PC-9 (cell line): ENCODE measurements around the gene LMBR1.

Experiments used
- EZH2 ChIP-seq: fragments of 200-600 bp; sonication (generic); IDR thresholded peaks from 2 replicates; pipeline ENCODE4 v1.8.0; 2017; ENCODE audit warnings: antibody characterized with exemption, low read depth
- TF ChIP-seq, protein P1 (sequence below): fragments of 200-600 bp; sonication (generic); conservative IDR thresholded peaks from 2 replicates; pipeline ENCODE4 v1.6.1; 2017; ENCODE audit warnings: mixed run types, antibody characterized with exemption, mild to moderate bottlenecking, moderate library complexity

DNA sequence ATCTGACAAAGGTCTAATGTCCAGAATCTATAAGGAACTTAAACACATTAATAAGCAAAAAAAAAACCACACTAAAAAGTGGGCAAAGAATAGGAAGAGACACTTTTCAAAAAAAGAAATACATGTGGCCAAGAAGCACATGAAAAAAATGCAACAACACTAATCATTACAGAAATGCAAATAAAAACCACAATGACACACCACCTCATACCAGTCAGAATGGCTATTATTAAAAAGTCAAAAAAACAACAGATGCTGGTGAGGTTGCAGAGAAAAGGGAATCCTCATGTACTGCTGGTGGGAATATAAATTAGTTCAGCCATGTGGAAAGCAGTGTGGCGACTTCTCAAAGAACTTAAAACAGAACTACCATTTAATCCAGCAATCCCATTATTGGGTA lies 119.0 kb downstream of the LMBR1 start:
- TF ChIP-seq, protein P1, sequence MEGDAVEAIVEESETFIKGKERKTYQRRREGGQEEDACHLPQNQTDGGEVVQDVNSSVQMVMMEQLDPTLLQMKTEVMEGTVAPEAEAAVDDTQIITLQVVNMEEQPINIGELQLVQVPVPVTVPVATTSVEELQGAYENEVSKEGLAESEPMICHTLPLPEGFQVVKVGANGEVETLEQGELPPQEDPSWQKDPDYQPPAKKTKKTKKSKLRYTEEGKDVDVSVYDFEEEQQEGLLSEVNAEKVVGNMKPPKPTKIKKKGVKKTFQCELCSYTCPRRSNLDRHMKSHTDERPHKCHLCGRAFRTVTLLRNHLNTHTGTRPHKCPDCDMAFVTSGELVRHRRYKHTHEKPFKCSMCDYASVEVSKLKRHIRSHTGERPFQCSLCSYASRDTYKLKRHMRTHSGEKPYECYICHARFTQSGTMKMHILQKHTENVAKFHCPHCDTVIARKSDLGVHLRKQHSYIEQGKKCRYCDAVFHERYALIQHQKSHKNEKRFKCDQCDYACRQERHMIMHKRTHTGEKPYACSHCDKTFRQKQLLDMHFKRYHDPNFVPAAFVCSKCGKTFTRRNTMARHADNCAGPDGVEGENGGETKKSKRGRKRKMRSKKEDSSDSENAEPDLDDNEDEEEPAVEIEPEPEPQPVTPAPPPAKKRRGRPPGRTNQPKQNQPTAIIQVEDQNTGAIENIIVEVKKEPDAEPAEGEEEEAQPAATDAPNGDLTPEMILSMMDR, result no peak
- TF ChIP-seq EZH2, result no peak
